ENCODE measurements around the gene RSPH10B2.
"Not testable (repeated sequence)": the region's sequence is repeated elsewhere in the genome, so short reads cannot be mapped to it uniquely, and the experiment has no call there.

- TF ChIP-seq CTCF (conservative IDR thresholded peaks at IDR 0.05; ENCODE audit: low read depth in 2 of 2); POLR2AphosphoS5 (IDR thresholded peaks at IDR 0.05; ENCODE audit: low read depth); EZH2 (IDR thresholded peaks at IDR 0.05; ENCODE audit: low read depth, unreplicated experiment); EZH2phosphoT487 (IDR thresholded peaks at IDR 0.05; ENCODE audit: unreplicated experiment); CREB1 (CRISPR knock-in tag; IDR thresholded peaks at IDR 0.05; ENCODE audit: low read depth); ZNF331 (CRISPR knock-in tag; IDR thresholded peaks at IDR 0.05; ENCODE audit: low read depth); REST (IDR thresholded peaks at IDR 0.05; ENCODE audit: unreplicated experiment); ETS1 (IDR thresholded peaks at IDR 0.05): not testable (repeated sequence)
Observed at GRCh38 chr7:6726341-6726740, 27.6 kb upstream of the RSPH10B2 start.

Data from GM23338 (cell line).